Testis (tissue), 3 donors: Measurements from ENCODE around the gene SMPD2. TPM values are rescaled to one million over a fixed set of nuclear protein-coding genes. Genes with fewer than 3 reads are reported as not detected.

Source experiments
- DNase-seq: peaks from one replicate; pipeline ENCODE4 v3.0.0-alpha.2; 2019
- H3K27ac ChIP-seq, 2 donors: fragments of 200-600 bp; sonication (generic); one replicate each; pipeline ENCODE4 v1.5.1; 2019
- H3K27me3 ChIP-seq: fragments of 200-600 bp; sonication (generic); one replicate; pipeline ENCODE4 v1.5.1; 2019
- H3K36me3 ChIP-seq: fragments of 200-600 bp; sonication (generic); one replicate; pipeline ENCODE4 v1.5.1; 2017; ENCODE audit warnings: low read depth; ENCODE audit errors: missing control alignments
- H3K4me1 ChIP-seq: fragments of 200-600 bp; sonication (generic); one replicate; pipeline ENCODE4 v1.5.1; 2019
- H3K4me3 ChIP-seq, 2 donors: fragments of 200-600 bp; sonication (generic); one replicate each; pipeline ENCODE4 v1.5.1; 2017 to 2019
- H3K9me3 ChIP-seq: fragments of 200-600 bp; sonication (generic); one replicate; pipeline ENCODE4 v1.5.1; 2017
- POLR2A ChIP-seq: fragments of 450-650 bp; IDR thresholded peaks from one replicate; pipeline ENCODE4 v1.6.1; 2017; ENCODE audit warnings: antibody characterized with exemption, mild to moderate bottlenecking, moderate library complexity
- WGBS, 2 donors: methylation state at CpG; one replicate each; pipeline ENCODE4 v1.1.5; 2018; 5-methylcytosine and 5-hydroxymethylcytosine counted together
- intact Hi-C: fragments of 100-400 bp; cut with DNase I; formaldehyde crosslinking; loops from one replicate; pipeline ENCODE4 v1.15.1; 2023; ENCODE audit warnings: low total_unique reads
- polyA plus RNA-seq: library from polyadenylated mRNA; stranded (reverse); fragments of 350-450 nt; fragmentation: Illumina TruSeq; extraction: RNeasy Lipid Tissue Mini Kit (QIAGEN cat#74804); gene quantifications from one replicate; pipeline ENCODE4 v1.2.3, GENCODE V29; 2014; ENCODE audit warnings: low read depth, low replicate concordance; ENCODE audit not compliant: insufficient read depth
- total RNA-seq, 2 donors: library from RNA; depleted of rRNA; stranded (reverse); fragments of >200 nt; gene quantifications; one replicate each; pipeline ENCODE4 v1.2.3, GENCODE V29; 2016
- TF ChIP-seq, protein P1 (sequence below), 3 experiments: fragments of 450-650 bp in 2 of 3; fragments of 200-600 bp in 1 of 3; sonication (generic) in 1 of 3; IDR thresholded peaks; one replicate each; pipeline ENCODE4 v1.5.1; 2016 to 2019; ENCODE audit warnings: antibody characterized with exemption in 3 of 3, mild to moderate bottlenecking in 2 of 3, moderate library complexity in 1 of 3

The SMPD2 gene
- total and polyA plus RNA-seq, 3 donors from 2014 or later = 29.9 to 94.3 (median 49.1) TPM

DNA sequence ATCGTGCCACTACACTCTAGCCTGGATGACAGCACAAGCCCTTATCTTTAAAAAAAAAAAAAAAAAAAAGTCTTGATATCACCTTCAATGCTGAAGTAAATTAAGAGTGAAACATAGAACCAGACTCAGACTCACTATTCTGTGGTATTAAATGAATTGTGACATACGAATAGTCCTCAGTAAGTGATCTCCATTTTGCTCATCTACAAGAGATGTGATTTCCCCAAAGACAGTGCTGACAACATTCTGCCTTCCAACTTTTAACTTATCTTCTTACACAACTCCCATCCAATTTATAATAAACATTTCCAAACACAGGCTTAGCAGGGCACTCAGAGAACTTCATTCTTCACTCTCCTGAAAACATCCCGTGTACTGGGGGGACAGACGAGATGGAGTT, 34.5 kb downstream of the SMPD2 start:
- no peak for TF ChIP-seq POLR2A
- TF ChIP-seq, protein P1, sequence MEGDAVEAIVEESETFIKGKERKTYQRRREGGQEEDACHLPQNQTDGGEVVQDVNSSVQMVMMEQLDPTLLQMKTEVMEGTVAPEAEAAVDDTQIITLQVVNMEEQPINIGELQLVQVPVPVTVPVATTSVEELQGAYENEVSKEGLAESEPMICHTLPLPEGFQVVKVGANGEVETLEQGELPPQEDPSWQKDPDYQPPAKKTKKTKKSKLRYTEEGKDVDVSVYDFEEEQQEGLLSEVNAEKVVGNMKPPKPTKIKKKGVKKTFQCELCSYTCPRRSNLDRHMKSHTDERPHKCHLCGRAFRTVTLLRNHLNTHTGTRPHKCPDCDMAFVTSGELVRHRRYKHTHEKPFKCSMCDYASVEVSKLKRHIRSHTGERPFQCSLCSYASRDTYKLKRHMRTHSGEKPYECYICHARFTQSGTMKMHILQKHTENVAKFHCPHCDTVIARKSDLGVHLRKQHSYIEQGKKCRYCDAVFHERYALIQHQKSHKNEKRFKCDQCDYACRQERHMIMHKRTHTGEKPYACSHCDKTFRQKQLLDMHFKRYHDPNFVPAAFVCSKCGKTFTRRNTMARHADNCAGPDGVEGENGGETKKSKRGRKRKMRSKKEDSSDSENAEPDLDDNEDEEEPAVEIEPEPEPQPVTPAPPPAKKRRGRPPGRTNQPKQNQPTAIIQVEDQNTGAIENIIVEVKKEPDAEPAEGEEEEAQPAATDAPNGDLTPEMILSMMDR (IDR thresholded peaks at IDR 0.05) = no peak
- no peak overlapping the region for H3K27ac ChIP-seq
- no peak for DNase-seq
- no peak overlapping the region for H3K4me3 ChIP-seq
- WGBS, 2 donors = 91 to 95% methylated on average over 4 of the region's 4 CpGs
- intact Hi-C loops = no loop called here
- no peaks in the 10 kb centered on the region for H3K27me3 ChIP-seq
- H3K36me3 ChIP-seq = no peaks in the 10 kb centered on the region
- peaks cover 3% of the 10 kb centered on the region for H3K4me1 ChIP-seq
- no peaks in the 10 kb centered on the region for H3K9me3 ChIP-seq

DNA sequence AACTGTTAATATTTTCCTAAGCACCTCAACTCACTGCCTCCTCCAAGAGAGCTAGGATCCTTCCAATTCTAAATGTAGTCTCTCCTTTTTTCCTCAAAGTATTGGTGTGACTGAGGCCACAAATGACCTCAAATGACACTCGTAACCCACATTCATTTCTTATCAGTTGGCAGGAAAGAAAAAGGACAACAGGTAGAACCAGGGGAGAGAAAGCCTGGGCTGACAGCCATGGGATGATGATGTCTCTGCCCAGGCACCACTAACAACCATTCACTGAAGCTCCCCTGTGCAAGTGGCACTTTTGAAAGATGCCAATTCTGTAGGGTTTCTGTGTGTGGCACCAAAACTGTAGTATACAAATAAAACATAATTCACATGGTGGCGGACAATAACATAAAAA, 35.1 kb downstream of the SMPD2 start:
- TF ChIP-seq POLR2A = no peak
- TF ChIP-seq, protein P1 (IDR thresholded peaks at IDR 0.05) = no peak
- 87 to 94% methylated on average over 2 of the region's 2 CpGs for WGBS, 2 donors
- Histone ChIP-seq H3K36me3 (no peaks in the 10 kb centered on the region), H3K27me3 (no peaks in the 10 kb centered on the region), H3K27ac (no peak overlapping the region), H3K4me3 (no peak overlapping the region), H3K9me3 (no peaks in the 10 kb centered on the region), H3K4me1 (peaks cover 3% of the 10 kb centered on the region)
- DNase-seq = no peak
- intact Hi-C loops = no loop called here

DNA sequence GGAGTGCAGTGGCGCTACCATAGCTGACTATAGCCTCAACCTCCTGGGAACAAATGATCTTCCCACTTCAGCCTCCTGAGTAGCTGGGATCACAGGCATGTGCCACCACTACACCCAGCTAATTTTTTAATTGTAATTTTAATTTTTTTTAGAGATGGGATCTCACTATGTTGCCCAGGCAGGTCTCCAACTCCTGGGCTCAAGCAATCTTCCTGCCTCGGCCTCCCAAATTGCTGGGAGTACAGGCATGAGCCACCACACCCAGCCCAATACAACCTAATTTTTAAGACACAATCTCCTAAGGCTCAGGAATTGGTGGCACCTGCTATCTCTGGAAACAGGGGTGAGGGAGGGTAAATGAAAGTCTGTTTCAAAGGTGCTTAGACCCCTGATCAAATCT, 36.7 kb downstream of the SMPD2 start:
- intact Hi-C loops = no loop called here
- DNase-seq = no peak
- H3K9me3 ChIP-seq = no peaks in the 10 kb centered on the region
- H3K27ac ChIP-seq = no peak overlapping the region
- H3K27me3 ChIP-seq = no peaks in the 10 kb centered on the region
- peaks cover 7% of the 10 kb centered on the region for H3K4me1 ChIP-seq
- no peak for TF ChIP-seq POLR2A
- TF ChIP-seq, protein P1 (IDR thresholded peaks at IDR 0.05) = no peak
- 95 to 97% methylated on average over 2 of the region's 2 CpGs for WGBS, 2 donors
- H3K36me3 ChIP-seq = no peaks in the 10 kb centered on the region
- no peak overlapping the region for H3K4me3 ChIP-seq

DNA sequence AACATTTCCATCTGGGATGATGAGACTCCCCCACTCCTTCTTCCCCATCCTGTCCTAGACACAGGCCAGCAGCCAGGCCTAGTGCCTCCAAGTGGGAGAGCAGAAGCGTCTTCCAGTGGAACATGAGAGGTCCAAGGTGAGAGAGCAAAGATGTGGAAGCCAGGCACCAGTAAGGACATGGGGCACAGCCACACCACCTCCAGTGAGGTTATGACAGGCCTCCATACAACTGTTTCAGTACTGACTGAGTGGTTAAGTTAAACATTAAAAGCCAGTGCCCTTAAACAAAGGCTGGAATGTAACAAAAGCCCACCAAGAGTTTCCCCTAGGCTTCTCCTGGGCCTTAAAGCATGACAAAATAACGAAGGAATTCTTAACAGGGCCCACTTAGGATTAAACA, 37.2 kb downstream of the SMPD2 start:
- Histone ChIP-seq H3K36me3 (no peaks in the 10 kb centered on the region), H3K27ac (no peak overlapping the region), H3K4me1 (peaks cover 8% of the 10 kb centered on the region), H3K27me3 (no peaks in the 10 kb centered on the region), H3K9me3 (no peaks in the 10 kb centered on the region), H3K4me3 (no peak overlapping the region)
- intact Hi-C loops = no loop called here
- TF ChIP-seq, protein P1 (IDR thresholded peaks at IDR 0.05) = no peak
- TF ChIP-seq POLR2A = no peak
- DNase-seq = no peak
- 60 to 72% methylated on average over 2 of the region's 2 CpGs for WGBS, 2 donors

DNA sequence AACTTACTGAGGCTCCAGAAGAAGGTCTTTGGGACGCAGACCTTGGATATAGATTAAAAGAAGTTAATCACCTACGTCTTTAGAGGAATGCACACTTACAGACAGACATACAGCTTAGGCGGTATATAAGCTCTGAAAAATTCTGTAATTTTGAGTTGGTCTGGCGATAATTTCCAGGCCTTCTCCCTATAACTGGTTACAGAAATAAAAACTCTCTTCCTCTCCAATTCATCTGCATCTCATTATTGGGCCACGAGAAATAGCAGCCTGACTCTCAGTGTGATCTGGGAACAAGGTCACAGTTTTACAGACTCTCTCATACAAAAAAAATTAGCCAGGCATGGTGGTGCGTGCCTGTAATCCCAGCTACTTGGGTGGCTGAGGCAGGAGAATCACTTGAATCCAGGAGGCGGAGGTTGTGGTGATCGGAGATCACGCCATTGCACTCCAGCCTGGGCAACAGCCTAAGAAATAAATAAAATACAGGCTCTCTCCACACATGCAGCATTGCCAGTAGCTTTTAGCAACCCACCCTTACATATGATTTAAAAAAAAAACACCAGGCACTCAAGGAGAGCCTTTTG, 37.8 kb downstream of the SMPD2 start:
- WGBS, 2 donors = 85 to 86% methylated on average over 9 of the region's 9 CpGs
- DNase-seq = no peak
- no peaks in the 10 kb centered on the region for H3K27me3 ChIP-seq
- H3K36me3 ChIP-seq = no peaks in the 10 kb centered on the region
- no peak overlapping the region for H3K4me3 ChIP-seq
- H3K27ac ChIP-seq = no peak overlapping the region
- intact Hi-C loops = no loop called here
- no peak for TF ChIP-seq POLR2A
- TF ChIP-seq, protein P1 (IDR thresholded peaks at IDR 0.05) = no peak
- H3K4me1 ChIP-seq = peaks cover 8% of the 10 kb centered on the region
- H3K9me3 ChIP-seq = no peaks in the 10 kb centered on the region
